Measurements from ENCODE around the gene JHY.

The JHY gene

DNA sequence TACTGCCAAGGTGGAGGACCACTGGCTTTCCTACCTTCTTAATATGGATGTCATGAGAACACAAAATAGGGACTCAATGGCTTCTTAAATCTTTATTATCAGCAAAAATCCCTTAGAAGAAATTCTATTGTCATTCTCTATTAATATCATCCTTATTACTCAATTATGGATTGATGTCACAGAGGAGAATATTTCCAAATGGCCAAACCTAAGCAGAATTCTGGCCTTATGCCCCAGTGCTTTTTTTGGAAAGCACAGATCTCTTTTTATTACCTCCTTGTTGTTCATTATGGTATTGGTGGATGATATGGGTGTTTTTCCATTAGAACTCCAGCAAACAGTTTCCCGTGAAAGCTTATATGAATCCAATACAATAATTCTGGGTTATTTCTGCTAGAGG, 34.4 kb upstream of the JHY start:
- TF ChIP-seq YY1 (IDR thresholded peaks at IDR 0.05; ENCODE audit: insufficient read depth, insufficient read length) = no peak
- TF ChIP-seq ZNF274 (IDR thresholded peaks at IDR 0.05; ENCODE audit: low read depth, low read length) = no peak
- no peak for TF ChIP-seq SUZ12 (IDR thresholded peaks at IDR 0.05; ENCODE audit: extremely low read depth, insufficient read depth, insufficient read length)
- no peaks in the 10 kb centered on the region for H3K9me3 ChIP-seq (ENCODE audit: insufficient read depth, low read length)
- H3K9ac ChIP-seq (ENCODE audit: insufficient read length, low read depth) = no peak overlapping the region
- H3K36me3 ChIP-seq (ENCODE audit: insufficient read depth, insufficient read length, low read length) = no peaks in the 10 kb centered on the region
- H3K4me1 ChIP-seq (ENCODE audit: insufficient read depth, insufficient read length) = no peaks in the 10 kb centered on the region
- no peak for DNase-seq (ENCODE audit: low read depth, low spot score)
- no peak overlapping the region for H3K4me3 ChIP-seq (ENCODE audit: insufficient read length, low read depth)
- no peaks in the 10 kb centered on the region for H3K27me3 ChIP-seq (ENCODE audit: insufficient read depth, insufficient read length)

DNA sequence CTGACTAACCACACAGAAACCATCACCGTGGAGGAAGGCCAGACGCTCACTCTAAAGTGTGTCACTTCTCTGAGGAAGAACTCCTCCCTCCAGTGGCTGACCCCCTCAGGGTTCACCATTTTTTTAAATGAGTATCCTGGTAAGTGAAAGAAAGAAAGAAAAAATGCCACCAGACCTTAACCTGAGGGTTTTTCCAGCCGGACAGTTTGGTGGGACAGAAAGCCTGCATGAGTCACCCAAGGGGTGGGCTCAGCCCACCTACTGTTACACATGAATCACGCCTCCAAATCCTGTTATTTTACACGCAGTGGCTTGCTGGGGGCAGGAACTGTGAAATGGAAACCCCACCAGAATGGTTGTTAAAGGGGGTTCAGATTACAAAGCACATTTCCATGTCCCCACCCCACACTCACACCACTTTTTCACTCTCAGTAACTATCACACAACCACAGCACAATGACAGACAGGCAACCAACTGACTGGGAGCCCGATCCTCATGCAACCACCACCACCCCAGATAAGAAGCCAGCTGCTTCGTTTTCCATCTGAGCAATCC, 32.4 kb upstream of the JHY start:
- no peak for DNase-seq (ENCODE audit: low read depth, low spot score)
- no peaks in the 10 kb centered on the region for H3K4me1 ChIP-seq (ENCODE audit: insufficient read depth, insufficient read length)

DNA sequence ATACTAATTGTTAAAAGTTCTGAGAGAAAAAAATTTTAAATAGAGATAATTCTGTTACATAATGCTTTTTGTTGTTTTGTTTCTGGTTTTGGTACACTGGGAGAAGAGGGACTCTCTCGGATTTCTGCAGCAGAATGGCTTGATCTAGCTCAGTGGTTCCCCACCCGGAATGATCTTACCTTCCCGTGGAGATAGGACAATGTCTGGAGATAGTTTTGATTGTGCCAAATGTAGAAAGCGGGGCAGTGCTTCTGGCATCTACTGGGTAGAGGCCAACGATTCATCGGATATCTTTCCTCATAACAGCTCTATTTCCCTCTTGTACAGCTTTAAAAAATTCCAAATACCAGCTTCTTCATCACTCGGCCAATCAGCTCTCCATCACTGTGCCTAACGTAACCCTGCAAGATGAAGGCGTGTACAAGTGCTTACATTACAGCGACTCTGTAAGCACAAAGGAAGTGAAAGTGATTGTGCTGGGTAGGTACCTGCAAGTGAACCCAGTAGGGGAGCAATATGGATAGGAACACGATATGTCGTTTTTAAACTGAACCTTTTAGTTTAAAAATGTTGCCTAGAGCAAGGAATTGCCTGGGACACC, 31.1 kb upstream of the JHY start:
- TF ChIP-seq ZNF274 (IDR thresholded peaks at IDR 0.05; ENCODE audit: low read depth, low read length) = no peak
- no peak for TF ChIP-seq YY1 (IDR thresholded peaks at IDR 0.05; ENCODE audit: insufficient read depth, insufficient read length)
- TF ChIP-seq SUZ12 (IDR thresholded peaks at IDR 0.05; ENCODE audit: extremely low read depth, insufficient read depth, insufficient read length) = no peak
- Histone ChIP-seq H3K27me3 (ENCODE audit: insufficient read depth, insufficient read length) (no peaks in the 10 kb centered on the region), H3K9me3 (ENCODE audit: insufficient read depth, low read length) (no peaks in the 10 kb centered on the region), H3K4me3 (ENCODE audit: insufficient read length, low read depth) (no peak overlapping the region), H3K36me3 (ENCODE audit: insufficient read depth, insufficient read length, low read length) (no peaks in the 10 kb centered on the region), H3K9ac (ENCODE audit: insufficient read length, low read depth) (no peak overlapping the region), H3K4me1 (ENCODE audit: insufficient read depth, insufficient read length) (no peaks in the 10 kb centered on the region)
- no peak for DNase-seq (ENCODE audit: low read depth, low spot score)

More for the DNA sequence above, 32.4 kb upstream of the JHY start:
- H3K4me3 ChIP-seq (ENCODE audit: insufficient read length, low read depth) = no peak overlapping the region
- H3K36me3 ChIP-seq (ENCODE audit: insufficient read depth, insufficient read length, low read length) = no peaks in the 10 kb centered on the region
- no peaks in the 10 kb centered on the region for H3K27me3 ChIP-seq (ENCODE audit: insufficient read depth, insufficient read length)
- no peaks in the 10 kb centered on the region for H3K9me3 ChIP-seq (ENCODE audit: insufficient read depth, low read length)
- TF ChIP-seq YY1 (IDR thresholded peaks at IDR 0.05; ENCODE audit: insufficient read depth, insufficient read length) (no peak), SUZ12 (IDR thresholded peaks at IDR 0.05; ENCODE audit: extremely low read depth, insufficient read depth, insufficient read length) (no peak), ZNF274 (IDR thresholded peaks at IDR 0.05; ENCODE audit: low read depth, low read length) (no peak)
- H3K9ac ChIP-seq (ENCODE audit: insufficient read length, low read depth) = no peak overlapping the region

DNA sequence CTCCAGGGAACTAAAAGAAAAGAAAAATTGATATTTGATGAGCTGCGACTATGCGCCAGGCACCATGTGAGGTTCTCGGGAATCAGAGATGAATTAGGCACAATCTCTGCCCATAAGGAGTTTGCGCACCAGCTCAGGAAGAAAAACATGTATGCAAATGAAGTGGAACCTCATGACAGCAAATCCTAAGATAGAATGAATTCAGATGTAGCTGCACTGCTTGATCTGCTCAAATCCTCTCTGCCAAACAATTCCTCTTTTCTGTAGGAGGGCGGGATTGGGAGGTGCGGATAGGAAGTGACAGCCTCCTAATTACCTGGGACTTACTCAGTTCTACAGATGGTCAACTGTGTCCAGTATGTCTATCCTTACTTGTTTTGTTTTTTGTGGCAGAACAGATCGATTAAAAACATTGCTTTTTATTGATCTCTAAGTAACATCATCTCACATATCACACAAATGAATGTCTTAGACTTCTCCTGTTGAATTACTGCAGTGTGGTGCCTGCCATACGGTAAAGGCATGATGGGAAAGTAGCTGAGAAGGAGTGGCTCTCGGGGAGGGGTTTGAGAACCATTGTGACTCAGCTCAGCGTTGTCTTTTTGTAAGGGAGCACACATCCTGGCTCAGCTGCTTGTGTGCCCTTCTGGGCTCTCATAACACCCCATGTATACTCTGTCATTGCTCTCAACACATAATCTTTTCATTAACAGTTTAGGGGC, 30.3 kb upstream of the JHY start:
- no peak overlapping the region for H3K4me3 ChIP-seq (ENCODE audit: insufficient read length, low read depth)

DNA sequence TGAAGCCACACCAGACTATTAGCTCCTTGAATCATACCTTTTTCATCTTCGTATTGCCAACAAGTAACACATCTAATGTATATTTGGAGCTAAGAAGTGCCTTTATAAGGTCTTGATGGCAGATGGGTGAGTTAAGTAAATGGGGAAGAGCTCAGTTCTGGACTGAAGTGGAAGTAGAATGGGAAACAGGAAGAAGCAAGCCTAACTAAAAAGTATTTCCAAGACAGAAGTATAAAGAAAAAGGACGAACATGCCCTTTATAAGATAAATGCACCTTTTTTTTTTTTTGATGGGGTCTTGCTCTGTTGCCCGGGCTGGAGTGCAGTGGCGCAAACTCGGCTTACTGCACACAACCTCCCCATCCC, 29.8 kb upstream of the JHY start:
- TF ChIP-seq YY1 (IDR thresholded peaks at IDR 0.05; ENCODE audit: insufficient read depth, insufficient read length) (no peak), ZNF274 (IDR thresholded peaks at IDR 0.05; ENCODE audit: low read depth, low read length) (no peak)
- H3K9me3 ChIP-seq (ENCODE audit: insufficient read depth, low read length) = no peaks in the 10 kb centered on the region
- no peaks in the 10 kb centered on the region for H3K36me3 ChIP-seq (ENCODE audit: insufficient read depth, insufficient read length, low read length)
- H3K9ac ChIP-seq (ENCODE audit: insufficient read length, low read depth) = no peak overlapping the region
- H3K27me3 ChIP-seq (ENCODE audit: insufficient read depth, insufficient read length) = no peaks in the 10 kb centered on the region
- H3K4me3 ChIP-seq (ENCODE audit: insufficient read length, low read depth) = no peak overlapping the region
- H3K4me1 ChIP-seq (ENCODE audit: insufficient read depth, insufficient read length) = no peaks in the 10 kb centered on the region
- no peak for DNase-seq (ENCODE audit: low read depth, low spot score)

More for the DNA sequence above, 30.3 kb upstream of the JHY start:
- DNase-seq (ENCODE audit: low read depth, low spot score) = no peak
- no peak for TF ChIP-seq ZNF274 (IDR thresholded peaks at IDR 0.05; ENCODE audit: low read depth, low read length)
- no peak for TF ChIP-seq YY1 (IDR thresholded peaks at IDR 0.05; ENCODE audit: insufficient read depth, insufficient read length)
- TF ChIP-seq SUZ12 (IDR thresholded peaks at IDR 0.05; ENCODE audit: extremely low read depth, insufficient read depth, insufficient read length) = no peak
- H3K36me3 ChIP-seq (ENCODE audit: insufficient read depth, insufficient read length, low read length) = no peaks in the 10 kb centered on the region
- H3K27me3 ChIP-seq (ENCODE audit: insufficient read depth, insufficient read length) = no peaks in the 10 kb centered on the region
- no peaks in the 10 kb centered on the region for H3K9me3 ChIP-seq (ENCODE audit: insufficient read depth, low read length)
- H3K9ac ChIP-seq (ENCODE audit: insufficient read length, low read depth) = no peak overlapping the region
- H3K4me1 ChIP-seq (ENCODE audit: insufficient read depth, insufficient read length) = no peaks in the 10 kb centered on the region

DNA sequence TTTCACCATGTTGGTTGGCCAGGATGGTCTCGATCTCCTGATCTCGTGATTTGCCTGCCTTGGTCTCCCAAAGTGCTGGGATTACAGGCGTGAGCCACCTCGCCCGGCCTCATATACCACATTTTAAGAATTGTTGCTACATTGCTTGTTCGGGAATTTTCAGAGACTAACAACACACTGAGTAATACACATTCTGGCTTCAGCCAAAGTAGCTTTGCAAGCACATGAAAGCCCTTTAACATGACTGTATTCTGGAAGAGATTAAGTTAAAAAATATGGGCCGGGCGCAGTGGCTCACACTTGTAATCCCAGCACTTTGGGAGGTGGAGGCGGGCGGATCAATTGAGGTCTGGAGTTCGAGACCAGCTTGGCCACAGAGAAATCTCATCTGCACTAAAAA, 29.3 kb upstream of the JHY start:
- H3K4me3 ChIP-seq (ENCODE audit: insufficient read length, low read depth) = no peak overlapping the region
- H3K36me3 ChIP-seq (ENCODE audit: insufficient read depth, insufficient read length, low read length) = no peaks in the 10 kb centered on the region
- no peak overlapping the region for H3K9ac ChIP-seq (ENCODE audit: insufficient read length, low read depth)
- no peak for TF ChIP-seq SUZ12 (IDR thresholded peaks at IDR 0.05; ENCODE audit: extremely low read depth, insufficient read depth, insufficient read length)
- no peak for TF ChIP-seq ZNF274 (IDR thresholded peaks at IDR 0.05; ENCODE audit: low read depth, low read length)
- TF ChIP-seq YY1 (IDR thresholded peaks at IDR 0.05; ENCODE audit: insufficient read depth, insufficient read length) = no peak
- H3K4me1 ChIP-seq (ENCODE audit: insufficient read depth, insufficient read length) = no peaks in the 10 kb centered on the region
- H3K9me3 ChIP-seq (ENCODE audit: insufficient read depth, low read length) = no peaks in the 10 kb centered on the region
- no peaks in the 10 kb centered on the region for H3K27me3 ChIP-seq (ENCODE audit: insufficient read depth, insufficient read length)
- no peak for DNase-seq (ENCODE audit: low read depth, low spot score)

DNA sequence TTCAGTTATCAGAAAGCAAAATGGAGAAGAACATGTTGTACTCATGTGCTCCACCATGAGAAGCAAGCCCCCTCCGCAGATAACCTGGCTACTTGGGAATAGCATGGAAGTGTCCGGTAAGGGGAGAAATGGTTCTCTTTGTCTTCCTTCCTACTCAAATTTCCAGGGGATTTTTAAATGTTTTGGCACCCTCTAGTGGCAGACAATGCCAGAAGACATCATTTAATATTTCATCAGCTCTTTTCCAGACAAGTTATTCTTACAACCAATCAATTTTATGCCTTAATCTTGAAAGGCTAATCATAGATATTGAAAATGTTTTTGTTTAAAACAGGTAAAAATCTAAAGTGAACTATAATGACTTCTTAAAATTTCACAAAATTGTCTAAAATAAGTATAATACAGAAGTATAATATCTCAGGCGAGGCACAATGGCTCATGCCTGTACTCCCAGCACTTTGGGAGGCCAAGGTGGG, 28.6 kb upstream of the JHY start:
- TF ChIP-seq SUZ12 (IDR thresholded peaks at IDR 0.05; ENCODE audit: extremely low read depth, insufficient read depth, insufficient read length) (no peak), ZNF274 (IDR thresholded peaks at IDR 0.05; ENCODE audit: low read depth, low read length) (no peak), YY1 (IDR thresholded peaks at IDR 0.05; ENCODE audit: insufficient read depth, insufficient read length) (no peak)

More for the DNA sequence above, 28.6 kb upstream of the JHY start:
- DNase-seq (ENCODE audit: low read depth, low spot score) = peak; percentile 77
- H3K4me3 ChIP-seq (ENCODE audit: insufficient read length, low read depth) = no peak overlapping the region
- no peaks in the 10 kb centered on the region for H3K4me1 ChIP-seq (ENCODE audit: insufficient read depth, insufficient read length)
- H3K9ac ChIP-seq (ENCODE audit: insufficient read length, low read depth) = no peak overlapping the region
- no peaks in the 10 kb centered on the region for H3K36me3 ChIP-seq (ENCODE audit: insufficient read depth, insufficient read length, low read length)
- H3K27me3 ChIP-seq (ENCODE audit: insufficient read depth, insufficient read length) = no peaks in the 10 kb centered on the region
- no peaks in the 10 kb centered on the region for H3K9me3 ChIP-seq (ENCODE audit: insufficient read depth, low read length)
